HG02970 (cell line): ENCODE measurements around the gene LEFTY2.
"Not testable (repeated sequence)": the region's sequence is repeated elsewhere in the genome, so short reads cannot be mapped to it uniquely, and the experiment has no call there.

ENCODE experiments used
- ATAC-seq: cut with Tn5 transposase; IDR thresholded peaks from one replicate; pipeline ENCODE4 v1.9.1; 2021; ENCODE audit warnings: mild to moderate bottlenecking, moderate library complexity, moderate number of reproducible peaks; ENCODE audit not compliant: unreplicated experiment, low FRiP score

Gene LEFTY2

DNA sequence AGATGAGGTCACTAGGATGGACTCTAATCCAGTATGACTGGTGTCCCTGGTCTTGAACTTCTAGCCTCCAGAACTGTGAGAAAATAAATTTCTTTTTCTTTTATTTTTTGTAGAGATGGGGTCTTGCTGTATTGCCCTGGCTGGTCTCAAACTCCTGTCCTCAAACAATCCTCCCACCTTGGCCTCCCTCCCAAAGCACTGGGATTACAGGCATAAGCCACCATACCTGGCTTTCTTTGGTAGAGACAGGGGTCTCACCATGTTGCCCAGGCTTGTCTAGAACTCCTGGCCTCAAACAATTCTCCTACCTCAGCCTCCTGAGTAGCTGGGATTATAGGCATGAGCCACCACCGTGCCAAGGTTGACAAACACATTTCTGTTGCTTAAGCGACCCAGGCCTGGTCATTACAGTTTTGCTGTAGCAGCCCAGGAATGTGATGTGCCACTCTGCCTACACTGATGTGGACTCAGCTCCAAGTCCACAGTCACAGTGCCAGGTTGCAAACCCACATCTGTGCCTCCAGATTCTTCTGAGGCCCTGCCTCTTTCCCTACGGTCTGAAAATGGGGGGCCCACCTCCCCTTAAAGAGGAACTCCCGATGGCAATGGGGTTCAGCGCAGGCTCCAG lies 32.9 kb downstream of the LEFTY2 start:
- no peak for ATAC-seq

DNA sequence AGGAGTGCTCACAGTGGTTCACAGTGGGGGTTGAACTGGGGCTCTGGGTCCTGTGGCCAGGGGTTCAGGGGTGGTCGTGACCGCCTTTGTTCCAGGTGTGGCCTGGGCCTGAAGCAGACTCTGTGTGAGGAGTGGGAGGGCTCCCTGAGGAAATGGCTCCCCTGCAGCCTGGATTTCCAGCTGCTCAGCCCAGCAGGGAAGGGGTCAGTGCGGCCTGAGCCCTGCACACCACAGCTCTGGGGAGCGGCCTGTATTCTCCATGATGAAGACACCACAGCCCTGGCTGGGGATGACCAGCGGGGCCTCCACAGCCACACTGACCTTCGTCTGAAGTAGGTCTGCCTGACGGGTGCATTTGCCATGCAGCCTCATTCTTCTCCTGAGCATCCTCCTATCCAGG lies 33.7 kb downstream of the LEFTY2 start:
- ATAC-seq: no peak

DNA sequence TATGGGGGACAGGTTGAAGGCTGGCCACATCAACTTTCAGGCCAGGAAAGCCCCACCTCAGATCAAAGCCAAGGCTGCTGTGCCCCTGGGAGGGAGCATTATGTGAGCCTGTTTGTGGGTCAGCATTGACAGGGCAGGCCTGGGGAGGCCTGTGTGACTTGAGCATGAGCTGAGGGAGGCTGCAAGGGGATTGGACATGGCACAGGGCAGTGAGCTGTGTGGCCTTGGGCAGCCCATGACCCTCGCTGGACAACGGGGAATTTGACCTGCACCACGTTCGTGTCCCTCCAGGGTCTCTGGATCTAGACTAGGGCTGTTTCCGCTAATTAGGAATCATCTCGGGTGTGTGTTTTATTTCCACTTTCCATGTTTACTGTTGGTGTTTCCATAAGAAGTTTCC lies 34.6 kb downstream of the LEFTY2 start:
- ATAC-seq: no peak

DNA sequence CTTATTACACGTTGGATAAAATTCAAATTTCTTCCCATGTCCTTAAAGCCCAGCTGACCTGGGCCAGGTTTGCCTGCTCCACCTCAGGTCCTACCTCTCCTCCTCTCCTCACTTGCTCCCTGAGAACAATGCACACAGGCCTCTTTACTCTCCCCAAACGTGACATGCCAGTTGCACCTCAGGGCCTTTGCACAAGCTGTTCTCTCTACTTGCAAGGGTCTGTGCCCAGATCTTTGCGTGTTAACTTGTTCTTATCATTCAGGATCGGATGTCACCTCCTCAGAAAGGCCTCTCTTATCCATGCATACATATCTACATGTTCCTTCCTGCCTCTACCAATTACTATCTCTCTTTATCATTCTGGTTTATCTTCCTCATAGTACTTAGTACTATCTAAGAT lies 37.4 kb downstream of the LEFTY2 start:
- no peak for ATAC-seq

DNA sequence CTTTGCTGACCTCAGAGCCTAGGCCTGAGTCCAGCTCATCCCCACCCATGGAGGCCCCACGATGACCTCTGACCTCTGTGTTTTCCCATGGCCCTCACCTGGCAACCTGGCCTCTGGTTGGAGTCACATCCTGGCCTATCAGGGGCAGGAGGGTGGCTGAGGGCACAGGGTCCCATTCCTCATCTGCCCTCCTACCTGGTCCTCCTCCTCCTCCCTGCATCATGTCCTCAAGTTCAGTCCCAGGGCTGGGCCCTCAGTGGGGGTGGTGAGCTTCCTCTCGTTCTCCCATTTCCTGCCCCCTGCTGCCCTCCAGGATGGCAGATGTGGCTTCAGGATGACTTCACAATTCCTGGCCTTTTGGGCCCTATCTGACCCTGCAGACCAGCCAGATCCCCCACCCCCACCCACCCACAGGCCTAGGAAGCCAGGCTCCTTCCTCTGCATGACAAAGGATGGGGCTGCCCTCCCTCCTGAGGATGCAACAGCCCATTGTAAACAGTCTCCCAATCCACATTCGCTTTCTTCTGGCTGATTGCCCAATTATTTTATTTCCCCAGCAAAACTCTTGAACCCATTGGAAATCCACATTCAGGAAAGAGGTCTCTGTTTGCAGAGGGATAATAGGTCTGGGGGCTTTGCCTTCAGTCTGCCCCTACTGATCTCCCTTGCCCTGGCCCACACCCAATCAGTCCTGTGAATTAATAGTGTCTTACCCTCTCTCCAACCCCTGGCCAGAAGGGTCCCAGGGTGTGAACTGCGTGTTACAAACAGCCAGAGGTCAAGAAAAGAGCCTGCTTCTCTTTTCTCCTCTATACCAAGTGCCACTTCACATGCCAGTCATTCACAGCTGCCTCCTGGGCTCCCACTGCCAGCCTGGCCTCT lies 41.7 kb downstream of the LEFTY2 start:
- ATAC-seq: no peak

DNA sequence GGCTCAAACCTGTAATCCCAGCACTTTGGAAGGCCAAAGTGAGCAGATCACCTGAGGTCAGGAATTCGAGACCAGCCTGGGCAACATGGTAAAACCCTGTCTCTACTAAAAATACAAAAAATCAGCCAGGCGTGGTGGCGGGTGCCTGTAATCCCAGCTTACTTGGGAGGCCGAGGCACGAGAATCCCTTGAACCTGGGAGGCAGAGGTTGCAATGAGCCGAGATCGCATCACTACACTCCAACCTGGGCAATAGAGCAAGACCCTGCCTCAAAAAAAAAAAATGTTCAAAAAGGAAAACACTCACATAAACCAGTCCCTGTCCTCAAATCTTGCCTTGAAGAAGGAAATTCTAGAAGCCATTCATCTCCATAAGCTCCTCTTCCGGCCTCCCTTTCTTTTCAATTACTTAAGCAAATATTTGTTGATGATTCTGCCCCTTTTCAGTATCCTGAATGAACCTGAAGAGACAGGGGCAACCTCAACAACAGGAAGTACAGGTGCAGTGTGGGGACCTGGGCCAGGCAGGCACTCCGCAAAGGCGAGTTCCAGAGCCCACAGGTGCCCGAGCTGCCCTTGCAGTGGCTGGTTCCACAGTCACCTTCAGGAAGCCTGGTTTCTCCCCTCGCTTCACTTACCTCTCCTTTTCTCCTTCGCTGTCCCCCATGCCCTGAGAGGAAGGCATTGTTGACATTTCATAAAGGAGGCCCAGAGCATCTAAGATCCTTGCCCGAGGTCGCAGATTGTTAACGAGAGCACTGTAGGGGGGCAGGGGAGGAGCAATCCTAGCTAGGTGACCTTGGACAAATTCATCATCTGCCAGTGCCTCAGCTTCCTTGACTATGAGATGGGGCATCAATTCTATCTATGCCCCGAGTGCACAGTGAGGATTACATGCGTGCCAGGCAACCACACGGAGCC lies 43.2 kb downstream of the LEFTY2 start:
- no peak for ATAC-seq

DNA sequence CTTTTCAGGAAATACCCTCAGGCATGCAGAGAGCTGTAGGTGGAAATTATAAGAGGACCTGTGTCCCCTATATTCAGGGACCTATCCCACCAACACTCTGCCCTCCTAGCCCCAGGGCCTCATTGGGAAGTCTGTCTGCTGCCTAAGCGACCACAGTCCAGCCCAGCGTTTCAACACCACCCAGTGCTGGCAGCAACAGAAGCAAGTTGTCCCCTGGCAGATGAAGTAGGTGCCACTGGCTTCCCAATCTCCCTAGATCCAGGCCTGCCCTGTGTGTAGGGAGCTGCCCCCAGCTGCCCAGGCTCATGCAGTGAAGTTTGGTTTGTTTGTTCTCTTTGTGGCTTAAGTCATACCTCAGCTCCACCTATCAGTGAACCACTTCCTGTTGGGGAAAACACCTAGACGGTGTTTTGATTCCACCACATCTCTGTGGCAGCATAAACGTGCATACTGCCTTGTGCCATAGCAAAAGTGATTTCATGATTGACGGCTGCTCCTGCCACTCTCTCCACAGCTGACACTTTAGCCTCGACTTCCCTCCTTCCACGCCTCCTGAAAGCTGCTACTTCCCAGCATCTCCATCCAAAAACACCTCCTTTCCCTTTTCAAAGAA lies 44.0 kb downstream of the LEFTY2 start:
- peak; percentile 96 for ATAC-seq

DNA sequence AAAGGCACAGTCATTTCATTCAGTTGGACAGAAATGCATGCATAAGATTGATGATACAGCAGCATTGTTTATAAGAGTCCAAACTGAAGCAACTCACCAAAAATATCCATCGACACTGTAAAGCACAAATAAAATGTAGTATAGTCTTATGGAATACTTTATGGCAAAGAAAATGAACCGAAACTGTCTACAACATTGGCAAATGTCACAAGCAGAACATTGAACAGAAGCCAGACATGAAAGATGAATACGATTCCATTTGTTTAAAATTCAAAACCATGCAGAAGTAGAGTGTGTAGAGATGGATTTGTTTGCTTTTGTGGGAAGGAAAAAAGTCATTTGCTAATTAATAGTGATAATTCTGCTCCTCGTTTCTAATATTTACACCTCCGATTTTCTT lies 44.5 kb downstream of the LEFTY2 start:
- ATAC-seq: no peak

DNA sequence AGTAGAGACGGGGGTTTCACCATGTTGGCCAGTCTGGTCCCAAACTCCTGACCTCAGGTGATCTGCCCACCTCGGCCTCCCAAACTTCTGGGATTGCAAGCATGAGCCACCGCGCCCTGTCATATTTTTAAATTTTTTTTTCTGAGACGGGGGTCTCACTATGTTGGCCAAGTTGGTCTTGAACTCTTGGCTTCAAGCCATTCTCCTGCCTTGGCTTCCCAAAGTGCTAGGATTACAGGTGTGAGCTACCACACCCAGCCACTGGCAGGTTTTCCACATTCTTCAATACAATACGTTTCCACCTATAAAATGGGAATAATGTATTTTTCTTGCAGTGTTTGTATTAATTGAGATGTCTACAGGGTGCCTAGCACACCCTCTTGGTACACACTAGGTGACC lies 48.7 kb downstream of the LEFTY2 start:
- no peak for ATAC-seq

DNA sequence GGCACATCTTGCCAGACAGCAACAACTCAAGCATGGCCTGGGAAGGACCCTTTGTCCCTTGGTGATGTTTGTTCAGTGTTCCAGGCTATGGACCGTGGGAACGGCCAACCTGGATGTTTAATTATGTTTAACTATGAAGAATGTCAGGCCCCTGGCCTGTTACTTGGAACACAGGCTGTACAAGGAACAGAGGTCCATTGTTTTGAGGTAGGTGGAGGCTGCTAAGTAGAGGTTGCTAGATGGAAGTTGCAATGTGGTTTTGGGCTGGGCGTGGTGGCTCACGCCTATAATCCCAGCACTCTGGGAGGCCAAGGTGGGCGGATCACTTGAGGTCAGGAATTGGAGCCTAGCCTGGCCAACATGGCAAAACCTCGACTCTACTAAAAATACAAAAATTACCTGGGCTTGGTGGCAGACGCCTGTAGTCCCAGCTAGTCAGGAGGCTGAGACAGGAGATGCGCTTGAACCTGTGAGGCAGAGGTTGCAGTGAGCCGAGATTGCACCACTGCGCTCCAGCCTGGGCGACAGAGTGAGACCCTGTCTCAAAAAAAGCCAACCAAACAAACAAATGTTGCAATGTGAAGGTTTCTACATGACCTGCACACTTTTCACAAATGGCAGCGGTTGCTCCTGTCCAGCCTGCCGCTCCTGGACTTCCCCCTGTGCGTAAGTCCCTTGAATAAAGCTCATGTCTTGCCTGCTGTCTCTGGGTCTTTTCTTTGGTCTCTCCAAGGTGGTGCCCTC lies 49.6 kb downstream of the LEFTY2 start:
- ATAC-seq: no peak

DNA sequence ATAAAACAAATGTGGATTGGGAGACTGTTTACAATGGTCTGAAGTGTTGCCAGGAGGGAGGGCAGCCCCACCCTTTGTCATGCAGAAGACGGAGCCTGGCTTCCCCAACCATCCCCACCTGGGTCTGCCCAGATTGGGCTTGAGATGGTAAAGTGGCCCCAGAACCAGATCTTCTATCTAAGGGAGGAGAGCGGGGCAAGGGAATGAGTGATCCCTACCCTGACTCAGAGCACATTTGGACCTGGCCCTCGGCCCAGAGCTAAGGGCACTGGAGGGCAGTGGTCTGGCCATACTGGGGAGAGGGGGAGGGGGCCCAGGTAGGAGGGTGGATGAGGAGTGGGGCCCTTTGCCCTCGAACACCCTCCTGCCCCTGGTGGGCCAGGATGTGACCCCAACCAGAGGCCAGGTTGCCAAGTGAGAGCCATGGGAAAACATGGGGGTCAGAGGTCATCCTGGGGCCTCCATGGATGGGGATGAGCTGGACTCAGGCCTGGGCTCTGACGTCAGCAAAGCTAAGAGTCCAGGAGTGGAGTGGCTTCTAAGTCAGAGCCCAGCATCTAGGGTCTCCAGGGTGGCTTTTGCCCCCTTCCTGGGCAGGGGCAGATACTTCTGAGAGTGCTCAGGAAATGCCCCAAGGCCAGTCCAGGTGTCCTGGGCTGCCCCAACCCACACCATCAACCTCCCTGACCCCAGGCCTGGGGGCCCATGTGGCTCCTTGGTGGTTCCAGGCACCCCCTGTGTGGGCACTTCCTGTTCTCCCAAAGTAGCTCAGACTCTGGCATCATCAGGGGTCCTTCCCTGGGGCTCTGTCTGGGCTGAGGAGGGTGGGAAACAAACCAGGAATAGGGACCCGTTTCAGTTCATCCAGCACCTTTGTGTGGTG lies 50.4 kb downstream of the LEFTY2 start:
- no peak for ATAC-seq

DNA sequence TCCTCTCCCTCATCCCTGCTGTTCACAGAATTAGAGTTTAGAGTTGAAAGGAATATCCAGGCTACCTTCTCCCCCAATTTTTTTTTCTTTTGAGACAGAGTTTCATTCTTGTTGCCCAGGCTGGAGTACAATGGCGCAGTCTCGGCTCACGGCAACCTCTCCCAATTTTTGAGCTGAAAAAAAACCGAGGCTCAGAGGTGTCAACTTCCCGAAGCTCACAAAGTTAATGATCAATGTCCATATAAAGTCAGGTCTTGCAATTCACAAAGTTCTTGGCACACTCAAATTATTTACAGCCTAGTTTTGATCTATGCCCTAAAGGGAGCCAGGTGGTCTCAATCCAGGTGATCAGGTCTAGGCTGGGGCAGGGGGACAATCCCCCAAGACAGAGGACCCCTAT lies 51.3 kb downstream of the LEFTY2 start:
- no peak for ATAC-seq

DNA sequence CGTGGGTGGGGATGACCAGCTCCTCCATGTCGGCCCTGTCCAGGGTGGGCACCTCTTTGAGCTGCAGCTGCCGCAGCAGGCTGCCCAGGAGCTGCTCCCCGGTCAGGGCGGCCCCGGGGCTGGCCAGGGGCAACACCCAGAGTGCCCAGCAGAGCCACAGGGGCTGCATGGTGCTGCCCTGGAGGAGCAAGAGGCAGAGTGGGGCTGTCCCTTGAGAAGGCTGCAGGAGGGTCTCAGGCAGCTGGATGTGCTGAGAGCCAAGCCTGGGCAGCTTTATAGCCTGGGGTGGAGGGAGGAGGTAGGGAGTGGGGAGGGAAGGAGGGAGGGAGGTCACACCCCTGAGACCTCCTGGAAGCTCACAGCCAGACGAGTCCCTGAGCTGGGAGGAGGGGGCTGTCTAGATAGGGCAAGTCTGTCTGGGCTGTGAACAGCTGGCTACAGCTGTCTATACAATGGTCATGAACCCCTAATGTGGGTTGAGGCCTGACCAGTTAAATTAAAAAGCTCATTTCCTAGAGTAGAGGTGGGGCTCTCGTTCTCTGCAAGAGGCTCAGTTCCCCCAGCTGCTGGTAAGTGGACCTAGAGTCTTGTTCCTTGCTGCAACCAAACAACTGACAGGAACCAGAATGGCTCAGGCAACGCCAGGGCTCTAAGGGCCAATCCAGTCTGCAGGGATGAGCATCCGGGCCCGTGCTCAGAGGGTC lies 52.0 kb downstream of the LEFTY2 start, which contains the start of gene LEFTY1:
Gene LEFTY1, minus strand, starts transcription at position 249 of the 704 bp plus-strand sequence. Its CDS starts 80 bp downstream, at position 169.
- ATAC-seq: no peak

DNA sequence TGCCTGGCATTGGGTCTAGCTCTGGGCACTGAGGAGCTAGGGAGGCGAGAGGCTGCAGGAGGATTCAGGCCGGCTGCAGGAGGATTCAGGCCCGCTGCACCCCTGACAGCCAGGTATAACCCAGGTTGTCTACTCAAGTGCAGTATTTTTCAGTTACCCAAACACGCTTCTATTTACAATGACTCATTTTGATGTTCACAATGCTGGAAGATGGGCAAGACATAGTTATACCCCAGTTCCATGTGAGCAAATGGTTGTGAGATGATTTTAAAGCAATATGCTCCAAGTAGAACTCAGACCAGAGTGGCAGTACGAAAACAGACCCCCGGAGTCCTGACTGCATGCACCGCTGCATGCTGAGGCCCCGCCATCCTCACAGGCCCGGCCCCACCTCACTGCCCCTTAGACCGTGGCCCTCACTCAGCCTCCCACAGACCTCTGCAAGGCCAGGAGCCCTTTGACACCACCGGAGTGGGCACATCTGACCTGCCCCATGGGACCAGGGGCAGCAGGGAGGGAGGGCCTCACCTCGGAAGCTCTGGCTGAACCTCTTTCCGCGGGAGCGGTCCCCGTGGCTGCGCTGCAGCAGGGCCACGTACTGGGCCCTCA lies 52.6 kb downstream of the LEFTY2 start:
- ATAC-seq: no peak

DNA sequence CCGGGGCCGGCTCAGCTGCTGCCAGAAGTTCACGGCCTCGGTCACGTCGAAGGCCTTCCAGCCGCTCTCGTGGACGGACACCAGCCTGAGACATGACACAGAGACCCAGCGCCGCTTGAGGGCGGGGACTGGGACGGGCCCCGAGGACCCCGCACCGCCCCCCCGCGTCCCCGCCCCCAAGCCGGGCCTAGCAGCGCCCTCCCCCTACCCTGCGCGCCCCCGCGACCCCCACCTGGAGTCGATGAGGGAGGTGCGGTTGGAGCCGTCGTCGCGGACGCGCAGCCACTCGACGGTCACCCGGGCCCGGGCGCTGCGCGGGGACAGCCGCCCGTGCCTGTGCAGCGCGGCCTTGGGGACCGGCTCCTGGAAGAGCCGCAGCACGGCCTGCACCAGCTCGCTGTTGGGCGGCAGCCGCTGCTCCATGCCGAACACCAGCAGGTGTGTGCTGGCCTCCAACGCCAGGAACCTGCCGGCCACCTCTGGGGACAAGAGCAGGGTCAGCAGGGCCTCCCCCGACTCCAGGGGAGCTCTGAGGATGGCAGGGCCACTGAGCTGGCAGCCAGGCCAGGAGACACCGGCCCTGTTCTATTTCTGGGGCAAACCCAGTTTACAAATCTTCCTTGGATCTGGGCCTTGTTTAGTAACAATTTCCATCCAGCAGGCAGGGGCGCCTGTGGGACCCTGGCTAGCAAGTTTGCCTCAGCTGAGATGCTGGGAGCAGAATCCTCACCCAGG lies 53.3 kb downstream of the LEFTY2 start:
- not testable (repeated sequence) for ATAC-seq

DNA sequence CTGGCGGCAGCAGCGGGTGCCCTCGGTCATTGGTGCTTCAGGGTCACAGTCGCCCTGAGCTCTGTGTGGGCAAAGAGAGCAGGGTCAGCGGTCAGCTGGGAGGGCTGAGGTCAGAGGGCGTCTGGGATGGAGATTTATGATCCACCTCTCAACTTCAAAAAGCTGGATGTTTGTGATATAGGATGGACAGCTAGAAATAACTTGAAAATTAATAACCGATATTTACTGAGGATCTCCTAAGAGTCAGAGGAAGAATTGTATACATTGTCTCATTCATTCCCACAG lies 54.0 kb downstream of the LEFTY2 start:
- ATAC-seq: no peak
